NCI-H1105 treated with DMSO at 0.1 percent for 48 hours (cell line): ENCODE results near the gene BMP7.
A peak's percentile ranks its signal among the peaks of the same experiment; 100 is the strongest.
"Not testable (repeated sequence)": the region's sequence is repeated elsewhere in the genome, so short reads cannot be mapped to it uniquely, and the experiment has no call there.

Experiments used
- DNase-seq: peaks from one replicate; lab custom pipeline; 2025; lab: John Stamatoyannopoulos, UW

The BMP7 gene

DNA sequence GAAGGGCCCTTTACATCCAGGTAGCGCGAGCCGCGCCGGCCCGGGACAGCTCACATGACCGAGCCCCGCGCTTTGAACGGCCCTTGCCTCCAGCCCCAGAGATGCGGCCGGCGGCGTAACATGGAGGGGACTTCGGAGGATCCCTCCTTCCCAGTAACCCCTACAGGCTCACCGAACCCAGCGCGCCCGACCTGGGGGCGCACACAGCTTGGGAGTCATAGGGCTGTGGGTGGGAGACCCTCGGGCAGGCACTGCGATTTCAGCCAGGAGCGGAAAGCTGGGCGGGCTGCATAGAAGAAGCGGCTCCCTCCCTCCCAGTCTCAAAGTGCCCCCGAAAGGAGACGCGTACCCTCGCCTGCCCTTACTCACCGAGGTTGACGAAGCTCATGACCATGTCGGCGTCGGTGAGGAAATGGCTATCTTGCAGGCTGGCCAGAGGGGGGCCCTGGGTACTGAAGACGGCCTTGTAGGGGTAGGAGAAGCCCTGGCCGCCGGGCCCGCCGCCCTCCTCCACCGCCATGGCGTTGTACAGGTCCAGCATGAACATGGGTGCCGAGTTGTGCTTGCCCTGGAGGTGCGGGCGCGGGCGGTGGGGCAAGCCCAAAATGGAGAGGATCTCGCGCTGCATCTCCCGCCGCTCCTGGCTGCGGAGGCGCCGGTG, 975 bp downstream of the BMP7 start:
- no peak for DNase-seq

DNA sequence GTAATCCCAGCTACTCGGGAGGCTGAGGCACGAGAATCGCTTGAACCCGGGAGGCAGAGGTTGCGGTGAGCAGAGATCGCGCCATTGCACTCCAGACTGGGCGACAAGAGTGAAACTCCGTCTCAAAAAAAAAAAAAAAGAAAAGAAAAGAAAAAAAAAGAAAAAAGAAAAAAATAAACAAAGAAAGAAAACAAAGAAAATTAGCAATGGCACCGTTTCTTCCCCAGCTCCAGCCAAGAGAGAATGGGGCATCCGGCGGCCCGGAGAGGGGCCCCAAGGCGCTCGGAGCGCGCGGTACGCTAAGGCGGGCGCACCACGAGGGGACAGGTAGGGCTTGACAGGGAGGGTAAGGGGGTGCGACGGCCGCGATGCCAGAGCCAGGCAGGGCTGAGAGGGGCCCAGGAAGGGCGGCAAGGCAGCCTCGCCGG, 1.5 kb downstream of the BMP7 start:
- DNase-seq = not testable (repeated sequence)

DNA sequence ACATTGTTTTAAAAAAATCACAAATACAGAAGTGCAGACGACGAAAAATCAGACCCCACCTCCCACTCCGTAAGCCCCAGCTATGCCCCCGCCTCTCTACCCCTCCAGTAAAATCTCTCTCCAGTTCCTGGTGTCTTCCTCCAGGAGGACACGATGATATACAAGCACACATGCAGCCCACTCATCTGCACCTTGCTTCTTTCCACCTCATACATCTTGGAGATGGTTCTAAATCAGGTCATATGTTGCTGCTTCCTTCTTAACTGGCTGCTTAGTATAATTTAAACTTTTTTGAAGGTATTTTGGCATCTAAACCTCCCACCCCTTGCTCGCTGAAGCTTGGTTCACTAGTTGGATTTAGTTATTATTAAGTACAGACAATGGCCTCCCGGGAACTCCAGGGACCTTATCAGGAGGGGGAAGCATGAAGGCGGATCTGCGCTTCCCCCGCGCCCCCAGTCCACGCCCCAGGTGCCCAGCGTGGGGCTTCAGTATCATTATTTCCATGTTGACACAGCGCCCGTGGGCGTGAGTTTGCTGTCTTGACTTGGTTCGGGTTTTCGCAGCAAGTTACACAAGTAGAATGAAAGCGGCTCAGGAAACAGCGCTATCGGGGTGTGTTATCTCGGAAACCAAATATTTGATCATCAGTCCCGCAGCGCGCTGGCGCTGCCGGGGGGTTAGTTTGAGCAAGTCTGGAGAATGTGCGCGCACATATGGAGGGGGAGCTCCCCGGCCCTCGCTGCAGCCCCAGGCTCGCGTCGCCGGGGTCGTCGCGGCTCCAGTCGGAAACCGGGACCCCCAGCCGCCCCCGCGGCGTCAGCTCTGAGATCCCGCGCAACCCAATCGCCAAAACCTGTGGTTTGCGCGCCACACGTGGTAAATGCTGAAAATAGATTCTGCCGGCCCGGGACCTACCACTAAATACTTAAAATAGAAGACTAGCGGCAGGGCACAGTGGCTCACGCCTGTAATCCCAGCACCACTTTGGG, 2.3 kb downstream of the BMP7 start:
- DNase-seq = no peak

DNA sequence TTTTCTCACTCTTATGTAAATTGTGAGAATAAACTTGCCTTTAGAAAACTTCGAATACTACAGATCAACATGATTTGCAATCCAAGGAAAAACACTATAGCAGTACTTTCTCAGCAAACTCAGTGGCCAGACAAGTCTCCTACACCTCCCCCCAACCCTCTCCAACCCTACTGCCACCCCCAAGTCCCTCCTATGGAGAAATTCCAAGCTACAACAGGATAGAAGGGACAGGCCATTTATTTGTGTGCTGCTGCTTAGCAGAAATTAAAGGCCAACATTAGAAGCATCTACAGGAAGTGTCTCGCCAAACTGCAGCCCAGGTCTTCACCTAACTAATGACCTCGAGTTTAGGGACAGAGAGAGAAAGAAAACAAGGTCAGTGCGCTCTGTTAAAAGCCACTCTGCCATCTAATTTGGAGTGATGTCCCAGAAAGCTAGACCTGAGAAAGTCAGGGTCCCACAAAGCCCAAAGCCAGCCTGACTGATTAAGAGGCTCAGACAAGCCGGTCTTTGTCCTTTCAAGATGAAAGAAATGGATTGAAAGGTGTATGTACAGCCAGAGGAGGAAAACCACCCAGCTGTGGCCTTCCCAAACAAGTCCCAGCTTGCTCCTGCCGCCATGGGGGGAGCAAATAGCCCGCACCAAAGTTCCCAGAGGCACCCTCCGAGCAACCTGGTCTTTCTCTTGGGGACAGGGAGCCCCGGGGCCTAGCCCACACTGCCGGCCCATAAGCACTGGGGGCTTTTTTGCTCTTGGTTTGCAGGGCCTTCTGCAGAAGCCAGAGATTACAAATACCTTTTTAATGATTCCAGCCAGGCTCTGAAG, 3.4 kb downstream of the BMP7 start:
- DNase-seq = no peak

DNA sequence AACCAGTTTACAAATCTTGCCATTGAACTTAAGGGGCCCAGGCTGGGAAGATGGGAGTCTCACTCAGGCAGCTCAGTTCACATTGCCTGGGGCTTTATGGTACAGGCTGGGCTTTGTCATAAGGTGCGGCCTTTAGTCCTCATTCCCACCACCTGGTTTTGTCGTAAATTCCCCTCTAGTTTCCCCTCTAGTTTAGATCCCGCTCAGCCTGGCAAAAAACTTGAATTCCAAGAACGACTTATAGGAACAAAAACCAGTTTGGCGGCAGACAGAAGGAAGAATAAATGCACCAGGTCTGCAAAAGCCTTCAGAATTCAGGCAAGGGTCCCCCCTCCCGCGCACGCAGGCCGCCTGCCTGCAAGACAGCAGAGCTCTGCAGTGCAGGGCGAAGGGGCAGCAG, 4.1 kb downstream of the BMP7 start:
- no peak for DNase-seq

DNA sequence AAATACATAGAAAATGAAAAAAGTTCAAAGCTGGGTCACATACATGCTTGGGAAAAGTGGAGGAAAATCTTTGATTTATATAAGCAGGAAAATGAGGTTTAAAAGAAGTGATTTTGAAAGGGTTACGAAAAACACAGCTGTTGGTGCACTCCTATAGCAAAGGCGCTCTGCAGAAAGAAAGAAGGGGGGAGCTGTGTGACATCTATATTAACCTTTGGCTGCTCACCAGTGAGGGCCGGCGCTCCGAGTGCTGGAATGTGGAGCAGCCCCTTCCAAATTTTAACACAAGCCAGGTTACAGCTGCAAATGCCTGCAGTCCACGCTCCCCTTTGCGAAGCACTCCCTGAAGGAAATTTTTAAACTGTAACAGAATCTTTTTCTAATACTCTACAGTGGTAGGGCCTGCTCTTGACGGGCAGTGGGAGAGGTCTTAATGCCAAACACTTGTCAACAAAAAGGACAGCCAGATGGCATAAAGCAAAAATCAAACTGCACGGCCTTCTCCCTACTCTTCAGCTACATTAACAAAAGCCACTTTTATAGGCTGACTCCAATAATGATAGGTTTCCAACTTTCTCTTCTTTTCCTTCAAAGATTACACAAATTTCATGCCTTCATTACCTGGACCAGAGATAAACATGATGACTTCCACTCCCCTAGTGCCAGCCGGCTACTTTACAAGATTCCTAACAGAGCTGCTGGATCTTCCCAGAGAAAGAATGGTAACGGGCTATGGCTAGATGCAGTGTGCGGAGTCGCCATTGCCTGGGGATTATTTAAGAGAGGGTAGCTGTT, 4.8 kb downstream of the BMP7 start:
- no peak for DNase-seq

DNA sequence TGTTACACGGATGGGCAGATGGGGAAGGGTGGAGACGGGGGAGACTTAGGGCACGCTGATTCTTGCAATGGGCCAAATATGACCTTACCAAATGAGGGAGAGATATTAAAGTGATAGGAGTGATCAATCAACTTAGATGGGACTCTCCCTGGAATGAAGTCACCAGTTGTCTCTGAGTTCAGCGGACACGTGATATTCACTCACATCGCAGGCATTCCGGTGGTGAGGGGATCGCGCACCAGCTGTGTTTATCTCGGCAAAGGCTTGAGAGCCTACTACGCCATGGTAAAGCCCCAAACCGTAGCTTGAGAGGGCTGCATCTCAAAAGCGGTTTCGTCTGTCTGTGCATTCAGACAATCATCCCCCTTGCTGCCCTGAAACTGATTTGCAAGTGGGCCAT, 5.5 kb downstream of the BMP7 start:
- DNase-seq = no peak

DNA sequence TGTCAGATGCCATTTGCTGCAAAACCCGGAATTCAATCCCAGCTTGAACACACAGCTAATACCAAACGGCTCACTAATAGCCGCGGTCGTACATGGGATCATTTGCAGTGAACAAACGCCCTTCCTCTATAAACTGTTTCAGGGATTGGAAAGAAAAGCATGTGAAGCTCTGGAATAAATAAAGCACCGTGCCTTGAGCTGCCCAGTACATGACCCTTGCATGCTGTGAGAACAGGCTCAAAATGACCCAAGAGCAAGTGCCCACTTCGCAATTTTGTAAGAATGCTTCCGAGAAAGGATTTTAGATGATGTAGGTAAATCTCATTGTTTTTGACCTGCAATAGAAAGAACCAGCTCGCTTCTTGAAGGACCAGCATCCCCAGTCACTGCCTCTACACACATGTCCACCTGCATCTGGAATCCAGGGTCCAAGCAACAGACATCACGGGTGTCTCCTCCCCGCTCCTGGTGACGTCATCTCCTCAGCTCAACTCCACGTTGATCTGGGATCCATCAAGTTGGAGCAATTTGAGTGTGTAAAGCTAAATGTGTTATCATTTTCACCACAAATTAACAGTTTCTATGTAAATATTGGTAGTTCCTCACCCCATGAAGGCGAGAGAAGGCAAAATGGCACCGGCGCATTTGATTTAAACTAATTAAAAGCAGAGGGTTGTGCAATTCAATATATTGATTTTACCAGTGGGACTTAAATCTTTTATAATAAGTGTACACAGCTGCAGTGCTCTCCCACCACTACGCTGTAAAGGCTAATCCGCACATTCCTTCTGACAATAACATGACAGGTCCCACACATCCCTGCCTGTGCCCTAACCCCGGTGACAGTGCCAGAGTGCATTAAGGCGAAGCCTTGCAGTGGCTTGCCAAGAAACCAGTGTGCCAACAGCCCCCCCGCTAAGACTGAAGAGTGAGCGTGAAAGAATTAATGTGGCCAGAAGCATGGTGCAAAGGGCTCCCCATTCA, 6.2 kb downstream of the BMP7 start:
- DNase-seq = no peak

DNA sequence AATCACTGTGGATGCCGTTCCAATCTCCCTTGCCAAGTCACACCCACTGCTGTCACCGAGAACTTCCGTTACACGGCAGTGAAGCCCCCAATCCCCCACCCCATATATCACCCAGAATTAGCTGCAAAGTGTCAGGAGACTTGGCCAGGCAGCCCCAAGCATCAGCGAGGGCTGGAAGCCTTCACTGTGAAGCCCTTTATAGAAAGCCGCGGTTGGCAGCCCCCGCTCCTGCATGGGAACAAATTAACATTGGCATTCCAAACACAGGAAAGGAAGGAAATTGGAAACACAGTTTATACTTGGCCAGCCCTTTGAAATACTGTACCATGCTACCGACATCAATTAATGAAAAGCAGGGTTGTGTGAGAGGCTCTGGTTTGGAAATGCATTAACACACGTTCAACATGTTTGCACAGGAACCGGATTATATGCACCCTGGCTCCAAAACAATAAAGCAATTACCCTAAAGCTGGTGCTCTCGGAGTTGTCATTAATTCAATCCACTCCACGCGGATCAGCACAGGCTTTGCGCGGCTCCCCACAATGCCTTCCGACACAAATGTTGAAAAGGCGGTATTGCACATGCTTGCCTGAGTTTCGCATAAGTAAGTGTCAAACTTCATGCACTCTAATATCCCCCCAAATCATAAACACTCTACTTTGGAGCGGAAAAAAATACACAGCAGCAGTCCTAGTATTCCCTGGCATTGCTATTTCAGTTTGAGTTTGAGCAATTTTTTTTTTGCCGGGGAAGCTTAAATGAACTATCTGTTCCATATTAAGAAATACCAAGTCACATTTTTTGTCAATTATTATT, 7.1 kb downstream of the BMP7 start:
- peak; percentile 88 for DNase-seq

DNA sequence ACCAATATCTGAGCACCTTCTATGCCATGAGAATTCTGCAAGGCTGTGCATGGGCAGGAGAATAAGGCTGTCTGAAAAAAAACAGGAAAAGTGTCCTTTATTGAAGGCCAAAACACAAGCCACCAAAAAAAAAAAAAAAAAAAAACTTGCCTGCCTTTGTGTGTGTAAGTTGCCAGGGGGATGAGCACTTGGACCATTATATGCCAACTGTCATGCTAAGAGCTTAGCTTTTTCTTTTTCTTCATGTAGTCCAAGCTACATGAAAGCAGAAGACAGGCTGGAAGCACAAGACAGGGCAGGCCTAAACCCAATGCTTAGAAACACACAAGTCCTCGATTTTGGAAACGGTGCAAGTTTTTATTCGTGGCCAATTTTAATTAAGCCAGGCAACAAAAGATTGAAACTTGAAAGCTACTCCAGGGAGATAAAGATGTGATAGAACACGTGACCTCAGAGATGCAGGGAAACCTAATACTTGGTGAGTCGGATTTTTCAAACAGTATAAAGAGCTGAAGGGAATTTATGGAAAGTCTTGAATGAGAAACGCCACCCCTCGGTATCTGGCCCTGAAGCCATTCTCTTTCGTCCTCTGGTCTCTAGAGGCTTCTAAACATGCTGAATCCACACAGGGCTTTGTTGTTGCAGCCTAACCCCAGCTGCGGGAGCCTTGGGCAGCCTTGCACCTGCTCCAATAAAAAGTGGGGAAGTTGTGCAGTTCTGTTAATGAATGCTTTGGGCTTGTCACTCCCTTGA, 8.6 kb downstream of the BMP7 start:
- DNase-seq = peak; percentile 73

DNA sequence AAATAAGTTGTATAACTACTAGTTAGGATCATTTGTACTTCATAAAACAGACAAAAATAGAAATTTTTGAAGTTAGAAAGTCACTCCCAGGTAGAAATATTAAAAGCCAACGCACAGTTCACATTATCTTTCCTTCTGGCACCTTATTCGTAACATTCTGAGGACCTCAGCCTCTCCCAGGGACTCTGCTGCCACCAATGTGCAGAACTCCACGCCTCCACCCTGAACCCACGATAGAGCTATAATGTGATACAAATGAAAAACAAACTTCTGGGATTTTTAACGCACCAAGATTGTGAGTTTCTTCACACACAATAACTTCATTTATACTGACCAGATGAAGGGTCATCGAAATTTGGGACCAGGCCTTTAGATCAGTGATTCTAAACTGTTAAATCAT, 9.5 kb downstream of the BMP7 start:
- no peak for DNase-seq

DNA sequence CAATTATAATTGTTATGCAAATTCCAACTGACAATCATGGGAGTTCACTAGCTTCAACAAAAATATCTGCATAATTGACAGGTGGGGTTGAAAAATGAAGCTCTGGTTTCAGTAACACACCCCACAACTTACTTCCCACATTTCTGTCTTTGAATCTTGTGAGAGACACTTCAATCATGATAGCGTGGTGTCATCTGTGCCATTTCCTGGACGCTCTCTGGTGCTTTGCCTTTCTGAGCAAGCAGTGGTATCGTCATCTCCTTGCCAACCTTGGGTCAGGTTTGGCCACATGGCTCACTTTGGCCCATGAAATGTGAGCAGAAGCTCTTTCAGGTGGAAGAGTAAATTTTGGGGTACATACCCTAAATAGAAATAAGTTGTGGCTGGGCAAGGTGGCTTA, 10.2 kb downstream of the BMP7 start:
- no peak for DNase-seq

DNA sequence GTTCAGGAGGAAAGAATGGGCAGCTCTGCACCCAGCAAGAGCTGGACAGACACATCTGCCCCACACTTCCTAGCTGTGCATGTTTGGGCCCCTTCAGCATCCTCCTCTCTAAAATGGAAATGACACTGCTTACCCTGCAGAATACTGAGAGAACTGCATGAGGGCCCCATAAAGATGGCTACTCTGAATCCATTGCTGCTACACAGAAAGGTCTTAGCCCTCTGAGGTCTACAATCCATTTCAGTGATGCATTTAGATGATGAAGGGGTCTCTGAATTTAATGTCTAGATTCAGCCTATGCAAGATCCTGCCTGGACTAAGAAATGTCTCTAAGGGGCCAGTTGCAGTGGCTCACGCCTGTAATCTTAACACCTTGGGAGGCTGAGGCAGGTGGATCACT, 11.3 kb downstream of the BMP7 start:
- DNase-seq = no peak

DNA sequence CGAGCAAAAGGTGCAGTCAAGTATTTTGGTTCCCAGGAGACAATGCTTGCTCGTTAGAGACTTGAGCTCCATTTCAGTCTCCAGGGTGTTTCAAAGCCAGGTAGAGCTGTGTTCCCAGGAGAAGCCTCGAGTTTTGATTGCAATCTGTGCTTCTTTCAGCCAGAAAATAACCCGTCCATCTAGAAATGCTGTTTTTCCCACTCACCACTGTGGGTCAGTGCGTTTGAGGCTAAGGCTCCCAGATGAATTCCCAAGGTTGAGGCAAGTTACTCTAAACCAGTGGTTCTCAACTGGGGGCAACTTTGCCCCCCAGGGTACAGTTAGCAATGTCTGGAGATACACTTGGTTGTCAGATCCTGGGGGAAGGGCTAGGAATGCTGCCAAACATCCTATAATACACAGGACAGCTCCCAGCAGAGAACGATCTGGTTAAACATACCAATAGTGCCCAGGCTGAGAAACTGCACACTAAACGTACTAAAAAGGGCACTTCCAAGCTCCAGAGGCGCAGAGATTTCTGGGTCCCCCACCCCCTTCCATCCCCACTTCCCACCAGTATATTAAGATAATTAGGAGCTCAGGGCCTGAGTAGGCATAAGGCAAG, 13.8 kb downstream of the BMP7 start:
- DNase-seq = no peak

DNA sequence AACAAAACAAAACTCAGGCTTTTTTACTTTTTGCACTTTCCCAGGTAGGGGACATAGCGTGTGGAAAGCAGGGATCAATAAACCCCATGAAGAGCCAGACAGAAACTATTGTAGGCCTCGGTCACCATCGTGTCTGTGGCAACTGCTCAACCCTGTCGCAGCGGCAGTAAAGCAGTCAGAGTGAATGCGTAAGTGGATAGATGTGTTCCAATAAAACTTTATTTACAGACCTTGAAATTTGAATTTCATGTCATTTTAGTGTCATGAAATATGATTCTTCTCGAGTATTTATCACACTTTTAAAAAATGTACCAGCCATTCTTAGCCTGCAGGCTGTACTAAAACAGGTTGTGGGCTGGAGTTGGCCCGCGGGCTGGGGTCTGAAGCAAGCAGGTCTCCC, 14.5 kb downstream of the BMP7 start:
- no peak for DNase-seq

DNA sequence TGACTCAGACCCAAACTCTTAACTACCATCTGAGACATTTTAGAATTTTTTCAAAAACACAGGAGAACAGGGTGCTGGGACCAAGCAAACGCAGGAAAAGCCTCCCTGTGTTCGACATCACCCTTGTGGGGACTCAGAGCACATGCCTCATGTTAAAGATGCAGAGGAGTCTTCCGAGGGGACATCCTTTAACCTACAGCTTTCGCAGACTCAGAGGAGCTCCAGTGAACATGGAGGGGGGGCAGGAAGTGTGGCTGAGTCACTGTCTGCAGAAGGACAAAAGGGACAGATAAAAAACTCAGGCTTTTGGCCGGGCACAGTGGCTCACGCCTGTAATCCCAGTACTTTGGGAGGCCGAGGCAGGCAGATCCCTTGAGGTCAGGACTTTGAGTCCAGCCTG, 15.1 kb downstream of the BMP7 start:
- no peak for DNase-seq

DNA sequence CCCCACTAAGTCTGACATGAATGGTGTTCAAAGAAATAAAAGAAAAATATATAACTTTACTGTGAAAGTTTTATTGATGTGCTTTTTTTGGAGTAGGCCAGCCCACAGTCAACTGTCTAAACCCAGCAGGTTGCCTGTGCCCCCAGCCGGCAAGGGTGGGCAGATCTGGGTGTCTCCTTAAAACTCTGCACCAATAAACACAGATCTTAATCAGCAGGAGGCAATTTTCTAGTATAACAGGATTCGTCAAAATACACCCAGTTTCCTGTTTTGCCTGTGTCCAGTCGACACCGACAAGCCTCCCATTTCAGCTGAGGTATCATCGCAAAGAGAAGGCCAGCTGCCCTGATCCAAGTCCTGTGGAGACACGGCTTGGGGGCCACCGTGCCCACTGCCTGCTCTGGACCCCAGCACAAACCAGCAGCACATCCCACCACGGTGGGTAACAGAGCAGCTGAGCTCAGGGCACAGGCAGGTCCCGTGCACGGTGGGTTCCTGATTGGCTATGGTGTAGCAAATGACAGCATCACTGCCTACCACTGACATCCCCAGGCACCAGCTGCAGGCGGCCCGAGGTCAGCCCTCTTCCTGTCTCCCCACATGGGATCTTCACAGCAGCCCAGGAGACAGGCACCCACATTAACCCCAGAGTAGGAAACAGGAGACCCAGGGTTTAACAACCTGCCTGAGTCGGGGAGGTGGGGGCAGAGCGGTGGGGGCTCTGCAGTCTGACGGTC, 15.7 kb downstream of the BMP7 start:
- DNase-seq = no peak

DNA sequence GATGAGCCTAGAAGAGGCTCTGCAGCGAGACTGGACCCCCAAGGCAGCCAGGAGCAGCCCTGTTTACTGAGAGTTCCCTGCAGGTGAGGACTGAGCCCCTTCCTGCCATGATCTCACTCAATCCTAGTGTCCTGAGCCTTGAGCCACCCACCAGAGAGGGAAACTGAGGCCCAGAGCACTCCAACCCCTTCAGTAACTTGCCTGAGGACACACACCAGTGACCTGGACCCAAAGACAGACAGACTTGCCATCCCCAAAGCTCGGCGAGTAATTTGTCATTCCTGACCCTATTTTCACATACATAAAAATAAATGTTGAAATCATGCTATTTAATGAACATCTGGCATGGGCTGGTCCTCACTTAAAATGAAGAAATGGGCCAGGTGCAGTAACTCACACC, 16.7 kb downstream of the BMP7 start:
- DNase-seq = no peak
